Keratinocyte (primary cell): Measurements from ENCODE around the gene NOS1AP. TPM values are rescaled to one million over a fixed set of nuclear protein-coding genes. Genes with fewer than 3 reads are reported as not detected.

Experiments used
- DNase-seq: peaks from one replicate; pipeline ENCODE4 v3.0.0-alpha.2; 2011; ENCODE audit warnings: low read depth, missing footprints, low spot score
- FAIRE-seq: peaks from 2 replicates; lab custom pipeline; 2011; peaks lifted over from hg19 to GRCh38; lab: Jason Lieb, UNC
- H2AFZ ChIP-seq: 2 replicates; pipeline ENCODE4 v1.6.0; 2012; ENCODE audit warnings: low read length, control low read depth, inconsistent platforms; ENCODE audit not compliant: control insufficient read depth
- H3K27ac ChIP-seq: 2 replicates; pipeline ENCODE4 v1.5.1; 2011; ENCODE audit warnings: low read length; ENCODE audit not compliant: control insufficient read depth, insufficient read depth
- H3K27me3 ChIP-seq: 3 replicates; pipeline ENCODE4 v1.6.0; 2011; ENCODE audit warnings: low read length; ENCODE audit not compliant: control insufficient read depth, insufficient read depth; ENCODE audit errors: extremely low read depth
- H3K36me3 ChIP-seq, 2 experiments: 2 replicates in 1 of 2; 3 replicates in 1 of 2; pipeline ENCODE4 v1.5.1; 2011; ENCODE audit warnings: low read length in 2 of 2, mild to moderate bottlenecking in 1 of 2; ENCODE audit not compliant: control insufficient read depth in 2 of 2, insufficient read depth in 2 of 2; ENCODE audit errors: extremely low read depth in 1 of 2
- H3K4me1 ChIP-seq: 3 replicates; pipeline ENCODE4 v1.5.1; 2011; ENCODE audit warnings: low read length; ENCODE audit not compliant: control insufficient read depth, insufficient read depth; ENCODE audit errors: extremely low read depth
- H3K4me2 ChIP-seq: 3 replicates; pipeline ENCODE4 v1.6.0; 2011; ENCODE audit warnings: low read depth, low read length; ENCODE audit not compliant: control insufficient read depth, insufficient read depth; ENCODE audit errors: extremely low read depth
- H3K4me3 ChIP-seq, 3 experiments: fragments of 200-600 bp in 1 of 3; sonication (generic) in 1 of 3; 2 replicates in 2 of 3; 3 replicates in 1 of 3; pipeline ENCODE4 v1.5.1; 2011 to 2016; ENCODE audit warnings: low read length in 3 of 3, mild to moderate bottlenecking in 3 of 3, control low read depth in 2 of 3, inconsistent platforms in 1 of 3, low read depth in 1 of 3, mixed read lengths in 1 of 3, mixed run types in 1 of 3, moderate library complexity in 1 of 3; ENCODE audit not compliant: control insufficient read depth in 2 of 3, insufficient read depth in 2 of 3; ENCODE audit errors: extremely low read depth in 1 of 3
- H3K79me2 ChIP-seq: 2 replicates; pipeline ENCODE4 v1.6.0; 2012; ENCODE audit warnings: low read length; ENCODE audit not compliant: control insufficient read depth, insufficient read depth
- H3K9ac ChIP-seq: 3 replicates; pipeline ENCODE4 v1.6.0; 2011; ENCODE audit warnings: low read length; ENCODE audit not compliant: control insufficient read depth, insufficient read depth; ENCODE audit errors: extremely low read depth
- H3K9me1 ChIP-seq: 3 replicates; pipeline ENCODE4 v1.6.0; 2011; ENCODE audit warnings: low read length; ENCODE audit not compliant: control insufficient read depth, insufficient read depth; ENCODE audit errors: extremely low read depth
- H3K9me3 ChIP-seq: 2 replicates; pipeline ENCODE4 v1.5.1; 2012; ENCODE audit warnings: low read depth, low read length; ENCODE audit not compliant: control insufficient read depth
- H4K20me1 ChIP-seq: 3 replicates; pipeline ENCODE4 v1.6.0; 2011; ENCODE audit warnings: low read length; ENCODE audit not compliant: control insufficient read depth, insufficient read depth; ENCODE audit errors: extremely low read depth
- CTCF ChIP-seq, 3 experiments: IDR thresholded peaks in 1 of 3; conservative IDR thresholded peaks in 1 of 3; optimal IDR thresholded peaks in 1 of 3; 2 replicates in 2 of 3; 3 replicates in 1 of 3; pipeline versions ENCODE3 to v1.5.1; 2011; ENCODE audit warnings: low read length in 3 of 3, mild to moderate bottlenecking in 3 of 3, moderate library complexity in 2 of 3, control low read depth in 1 of 3, inconsistent platforms in 1 of 3; ENCODE audit not compliant: insufficient read depth in 2 of 3; ENCODE audit errors: extremely low read depth in 1 of 3
- EZH2 ChIP-seq: IDR thresholded peaks from one replicate; pipeline ENCODE4 v1.6.1; 2012; ENCODE audit warnings: inconsistent platforms, mild to moderate bottlenecking, low read length, moderate library complexity
- dilution Hi-C: fragments of 300-500 bp; cut with MboI; formaldehyde crosslinking; loops from one replicate; pipeline ENCODE4 v1.7.0; 2020; ENCODE audit warnings: low sequenced_read_pairs; ENCODE audit not compliant: extremely low pct_ligation_motif_present
- polyA plus RNA-seq, 5 experiments: library from polyadenylated mRNA; depleted of rRNA in 3 of 5; stranded (reverse) in 3 of 5; stranded (forward) in 1 of 5; unstranded in 1 of 5; fragments of >200 nt; gene quantifications; 1 replicate in 1 of 5; 2 replicates in 3 of 5; 3 replicates in 1 of 5; pipeline versions ENCODE4 v1.2.1 to v1.2.3, GENCODE V29; 2011 to 2012; ENCODE audit warnings: missing spikeins in 2 of 5, low read depth in 1 of 5, low replicate concordance in 1 of 5

Gene NOS1AP
- polyA plus RNA-seq, 1 donor (not counting 4 experiments of a cell fraction or from before 2014, with no cell fraction given), result not detected

- Histone ChIP-seq H2AFZ (no peak overlapping the region), H3K27me3 (no peaks in the 10 kb centered on the region), H3K9ac (no peak overlapping the region), H3K27ac (no peak overlapping the region), H3K4me3 (no peak overlapping the region), H3K4me2 (no peak overlapping the region), H3K9me1 (no peaks in the 10 kb centered on the region), H3K9me3 (no peaks in the 10 kb centered on the region), H3K36me3 (no peaks in the 10 kb centered on the region), H3K4me1 (peaks cover 4% of the 10 kb centered on the region), H4K20me1 (no peaks in the 10 kb centered on the region), H3K79me2 (no peaks in the 10 kb centered on the region)
- dilution Hi-C loops, result no loop called here
- no peak for TF ChIP-seq EZH2
- TF ChIP-seq CTCF (optimal IDR thresholded peaks at IDR 0.05 in 1 of 3, IDR thresholded peaks at IDR 0.05 in 1 of 3, conservative IDR thresholded peaks at IDR 0.05 in 1 of 3; ENCODE audit: extremely low read depth in 1 of 3, insufficient read depth in 2 of 3, low read length in 3 of 3), result no peak
- DNase-seq (no peak), FAIRE-seq (no peak)
Measured at GRCh38 chr1:162191396-162192305, 122.2 kb downstream of the NOS1AP start.

GRCh38 chr1:162192306-162192678, 122.8 kb downstream of the NOS1AP start:
- DNase-seq (no peak), FAIRE-seq (no peak)
- H2AFZ ChIP-seq, result no peak overlapping the region
- no peaks in the 10 kb centered on the region for H3K27me3 ChIP-seq
- H3K9me1 ChIP-seq, result no peaks in the 10 kb centered on the region
- H4K20me1 ChIP-seq, result no peaks in the 10 kb centered on the region
- no peak overlapping the region for H3K4me3 ChIP-seq
- no peak for TF ChIP-seq EZH2
- TF ChIP-seq CTCF (optimal IDR thresholded peaks at IDR 0.05 in 1 of 3, IDR thresholded peaks at IDR 0.05 in 1 of 3, conservative IDR thresholded peaks at IDR 0.05 in 1 of 3; ENCODE audit: extremely low read depth in 1 of 3, insufficient read depth in 2 of 3, low read length in 3 of 3), result no peak
- dilution Hi-C loops, result no loop called here
- no peak overlapping the region for H3K4me2 ChIP-seq
- H3K27ac ChIP-seq, result no peak overlapping the region
- H3K4me1 ChIP-seq, result peaks cover 4% of the 10 kb centered on the region
- no peak overlapping the region for H3K9ac ChIP-seq
- H3K36me3 ChIP-seq, result no peaks in the 10 kb centered on the region
- H3K79me2 ChIP-seq, result no peaks in the 10 kb centered on the region
- H3K9me3 ChIP-seq, result no peaks in the 10 kb centered on the region
